Thymus (tissue), 11 donors: ENCODE results near the gene GPC6. TPM values are rescaled to one million over a fixed set of nuclear protein-coding genes. Genes with fewer than 3 reads are reported as not detected.

ENCODE experiments used
- DNase-seq, 9 donors: peaks; one replicate each; pipeline ENCODE4 v3.0.0-alpha.2; 2013; ENCODE audit warnings: low spot score in 9 of 9, low read depth in 6 of 9, missing footprints in 1 of 9
- H3K27ac ChIP-seq, 2 donors: one replicate each; pipeline ENCODE4 v1.5.1; 2013; ENCODE audit warnings: control low read depth in 1 of 2, low read depth in 1 of 2, low read length in 1 of 2, mild to moderate bottlenecking in 1 of 2, moderate library complexity in 1 of 2
- H3K27me3 ChIP-seq, 2 donors: one replicate each; pipeline ENCODE4 v1.5.1; 2013; ENCODE audit warnings: low read length in 1 of 2; ENCODE audit not compliant: control insufficient read depth in 2 of 2, insufficient read depth in 1 of 2
- H3K36me3 ChIP-seq, 2 donors: one replicate each; pipeline ENCODE4 v1.5.1; 2013; ENCODE audit warnings: low read length in 1 of 2, mild to moderate bottlenecking in 1 of 2, moderate library complexity in 1 of 2; ENCODE audit not compliant: control insufficient read depth in 2 of 2, insufficient read depth in 2 of 2
- H3K4me1 ChIP-seq, 2 donors: one replicate each; pipeline ENCODE4 v1.5.1; 2013; ENCODE audit warnings: low read length in 2 of 2; ENCODE audit not compliant: control insufficient read depth in 2 of 2, insufficient read depth in 2 of 2
- H3K4me3 ChIP-seq, 2 donors: one replicate each; pipeline ENCODE4 v1.5.1; 2013; ENCODE audit warnings: low read length in 2 of 2, control low read depth in 1 of 2, mild to moderate bottlenecking in 1 of 2
- H3K9me3 ChIP-seq, 2 donors: one replicate each; pipeline ENCODE4 v1.5.1; 2013; ENCODE audit warnings: low read length in 1 of 2, mild to moderate bottlenecking in 1 of 2; ENCODE audit not compliant: control insufficient read depth in 2 of 2, insufficient read depth in 1 of 2
- WGBS: extraction: QIAGEN DNeasy Blood & Tissue Kit; methylation state at CpG from one replicate; pipeline ENCODE4 v1.1.7; 2013; 5-methylcytosine and 5-hydroxymethylcytosine counted together
- polyA plus RNA-seq: library from polyadenylated mRNA; stranded (reverse); fragments of 200-250 nt; gene quantifications from one replicate; pipeline ENCODE4 v1.2.3, GENCODE V29; 2013
- total RNA-seq: library from RNA; stranded (reverse); fragments of 120-200 nt; gene quantifications from one replicate; pipeline ENCODE4 v1.2.4, GENCODE V29; 2013
- donor health status: healthy.

Gene GPC6
- total and polyA plus RNA-seq, 2 donors: 1.1 to 6.9 TPM

GRCh38 chr13:93744033-93744432, 517.4 kb downstream of the GPC6 start:
- H3K27ac ChIP-seq: no peak overlapping the region
- WGBS: 92% methylated on average over 5 of the region's 5 CpGs
- no peaks in the 10 kb centered on the region for H3K36me3 ChIP-seq
- no peaks in the 10 kb centered on the region for H3K4me1 ChIP-seq
- no peak overlapping the region for H3K4me3 ChIP-seq
- no peaks in the 10 kb centered on the region for H3K9me3 ChIP-seq
- H3K27me3 ChIP-seq: no peaks in the 10 kb centered on the region
- no peak for DNase-seq

GRCh38 chr13:93744886-93745285, 518.3 kb downstream of the GPC6 start:
- no peaks in the 10 kb centered on the region for H3K9me3 ChIP-seq
- no peaks in the 10 kb centered on the region for H3K36me3 ChIP-seq

GRCh38 chr13:93745884-93746283, 519.3 kb downstream of the GPC6 start:
- Histone ChIP-seq H3K4me3 (no peak overlapping the region), H3K27me3 (no peaks in the 10 kb centered on the region), H3K36me3 (no peaks in the 10 kb centered on the region), H3K4me1 (no peaks in the 10 kb centered on the region), H3K27ac (no peak overlapping the region), H3K9me3 (no peaks in the 10 kb centered on the region)
- 89% methylated on average over 2 of the region's 2 CpGs for WGBS
- no peak for DNase-seq

More at GRCh38 chr13:93744886-93745285, 518.3 kb downstream of the GPC6 start:
- no peak overlapping the region for H3K4me3 ChIP-seq
- H3K27me3 ChIP-seq: no peaks in the 10 kb centered on the region
- 62% methylated on average over 1 of the region's 1 CpG for WGBS
- DNase-seq: no peak
- H3K4me1 ChIP-seq: no peaks in the 10 kb centered on the region
- no peak overlapping the region for H3K27ac ChIP-seq

- Histone ChIP-seq H3K27ac (no peak overlapping the region), H3K4me3 (no peak overlapping the region), H3K9me3 (no peaks in the 10 kb centered on the region), H3K27me3 (no peaks in the 10 kb centered on the region), H3K36me3 (no peaks in the 10 kb centered on the region), H3K4me1 (no peaks in the 10 kb centered on the region)
- DNase-seq: no peak
- WGBS: 99% methylated on average over 1 of the region's 1 CpG
Measured at GRCh38 chr13:93746589-93746988, 520.0 kb downstream of the GPC6 start.

- WGBS: 96% methylated on average over 4 of the region's 4 CpGs
- no peak overlapping the region for H3K4me3 ChIP-seq
- no peak for DNase-seq
- H3K27ac ChIP-seq: no peak overlapping the region
- H3K9me3 ChIP-seq: no peaks in the 10 kb centered on the region
- H3K4me1 ChIP-seq: no peaks in the 10 kb centered on the region
- no peaks in the 10 kb centered on the region for H3K36me3 ChIP-seq
- no peaks in the 10 kb centered on the region for H3K27me3 ChIP-seq
Measured at GRCh38 chr13:93750676-93751075, 524.1 kb downstream of the GPC6 start.

- no peak overlapping the region for H3K4me3 ChIP-seq
- no peak for DNase-seq
- no peaks in the 10 kb centered on the region for H3K4me1 ChIP-seq
- no peaks in the 10 kb centered on the region for H3K9me3 ChIP-seq
- no peaks in the 10 kb centered on the region for H3K27me3 ChIP-seq
- no peak overlapping the region for H3K27ac ChIP-seq
- no peaks in the 10 kb centered on the region for H3K36me3 ChIP-seq
Measured at GRCh38 chr13:93751117-93751516, 524.5 kb downstream of the GPC6 start.

- 92% methylated on average over 4 of the region's 4 CpGs for WGBS
- no peak overlapping the region for H3K27ac ChIP-seq
- no peaks in the 10 kb centered on the region for H3K9me3 ChIP-seq
- H3K4me1 ChIP-seq: no peaks in the 10 kb centered on the region
- H3K36me3 ChIP-seq: no peaks in the 10 kb centered on the region
- no peak overlapping the region for H3K4me3 ChIP-seq
- H3K27me3 ChIP-seq: no peaks in the 10 kb centered on the region
- DNase-seq: no peak
Measured at GRCh38 chr13:93752541-93752940, 525.9 kb downstream of the GPC6 start.

- Histone ChIP-seq H3K27ac (no peak overlapping the region), H3K9me3 (no peaks in the 10 kb centered on the region), H3K27me3 (no peaks in the 10 kb centered on the region), H3K36me3 (no peaks in the 10 kb centered on the region), H3K4me3 (no peak overlapping the region), H3K4me1 (no peaks in the 10 kb centered on the region)
- DNase-seq: no peak
Measured at GRCh38 chr13:93753639-93754038, 527.0 kb downstream of the GPC6 start.

GRCh38 chr13:93755341-93755740, 528.7 kb downstream of the GPC6 start:
- DNase-seq: no peak

GRCh38 chr13:93758575-93758974, 532.0 kb downstream of the GPC6 start:
- H3K4me1 ChIP-seq: no peaks in the 10 kb centered on the region
- no peak for DNase-seq
- no peak overlapping the region for H3K27ac ChIP-seq
- WGBS: 87% methylated on average over 1 of the region's 1 CpG
- H3K9me3 ChIP-seq: no peaks in the 10 kb centered on the region
- H3K36me3 ChIP-seq: no peaks in the 10 kb centered on the region
- H3K27me3 ChIP-seq: no peaks in the 10 kb centered on the region
- no peak overlapping the region for H3K4me3 ChIP-seq

More at GRCh38 chr13:93755341-93755740, 528.7 kb downstream of the GPC6 start:
- Histone ChIP-seq H3K36me3 (no peaks in the 10 kb centered on the region), H3K27me3 (no peaks in the 10 kb centered on the region), H3K27ac (no peak overlapping the region), H3K4me3 (no peak overlapping the region), H3K4me1 (no peaks in the 10 kb centered on the region), H3K9me3 (no peaks in the 10 kb centered on the region)
- WGBS: 40% methylated on average over 1 of the region's 1 CpG
